MM.1S (cell line): ENCODE results near the gene CORO1C.

Experiments
- DNase-seq: peaks from one replicate; pipeline ENCODE4 v3.0.0-alpha.2; 2015
- H2AFZ ChIP-seq: fragments of 300-600 bp; sonication (generic); 2 replicates; pipeline ENCODE4 v1.6.0; 2016; ENCODE audit warnings: antibody characterized with exemption, low read length
- H3F3A ChIP-seq: fragments of 300-600 bp; sonication (generic); 2 replicates; pipeline ENCODE4 v1.6.1; 2016; ENCODE audit warnings: mild to moderate bottlenecking, antibody characterized with exemption, low read length, moderate library complexity, mixed read lengths; ENCODE audit not compliant: insufficient read depth
- H3K27ac ChIP-seq: fragments of 300-600 bp; sonication (generic); 2 replicates; pipeline ENCODE4 v1.5.1; 2016; ENCODE audit warnings: mild to moderate bottlenecking, low read length
- H3K27me3 ChIP-seq: fragments of 300-600 bp; sonication (generic); replicated peaks from 2 replicates; pipeline ENCODE4 v1.6.0; 2016; ENCODE audit warnings: low read length; ENCODE audit not compliant: insufficient read depth
- H3K36me3 ChIP-seq: fragments of 300-600 bp; sonication (generic); replicated peaks from 2 replicates; pipeline ENCODE4 v1.6.1; 2016; ENCODE audit warnings: mild to moderate bottlenecking, low read length, mixed read lengths; ENCODE audit not compliant: insufficient read depth
- H3K4me1 ChIP-seq: fragments of 300-600 bp; sonication (generic); 2 replicates; pipeline ENCODE4 v1.6.1; 2016; ENCODE audit warnings: low read length, mixed read lengths
- H3K4me2 ChIP-seq: fragments of 300-600 bp; sonication (generic); 2 replicates; pipeline ENCODE4 v1.6.0; 2016; ENCODE audit warnings: low read depth, low read length
- H3K4me3 ChIP-seq: fragments of 300-600 bp; sonication (generic); 2 replicates; pipeline ENCODE4 v1.5.1; 2016; ENCODE audit warnings: low read length, mixed read lengths
- H3K79me2 ChIP-seq: fragments of 300-600 bp; sonication (generic); 2 replicates; pipeline ENCODE4 v1.6.1; 2016; ENCODE audit warnings: mixed run types, low read length, mixed read lengths
- H3K9ac ChIP-seq: fragments of 300-600 bp; sonication (generic); 2 replicates; pipeline ENCODE4 v1.6.1; 2016; ENCODE audit warnings: low read length, mixed read lengths
- H3K9me2 ChIP-seq: fragments of 300-600 bp; sonication (generic); replicated peaks from 2 replicates; pipeline ENCODE4 v1.6.1; 2016; ENCODE audit warnings: mild to moderate bottlenecking, low read length, mixed read lengths; ENCODE audit not compliant: insufficient read depth
- H3K9me3 ChIP-seq: fragments of 300-600 bp; sonication (generic); replicated peaks from 2 replicates; pipeline ENCODE4 v1.6.1; 2016; ENCODE audit warnings: mild to moderate bottlenecking, low read length, mixed read lengths; ENCODE audit not compliant: insufficient read depth
- H4K20me1 ChIP-seq: fragments of 300-600 bp; sonication (generic); 2 replicates; pipeline ENCODE4 v1.6.1; 2016; ENCODE audit warnings: mild to moderate bottlenecking, low read length, moderate library complexity, mixed read lengths; ENCODE audit not compliant: insufficient read depth
- CTCF ChIP-seq: fragments of 300-600 bp; sonication (generic); IDR thresholded peaks from 2 replicates; pipeline ENCODE4 v1.5.1; 2016; ENCODE audit warnings: antibody characterized with exemption, low read length, mixed read lengths
- EZH2 ChIP-seq: fragments of 300-600 bp; sonication (generic); optimal IDR thresholded peaks from 2 replicates; pipeline ENCODE3; 2017; ENCODE audit warnings: low read depth, mild to moderate bottlenecking, antibody characterized with exemption, low read length, mixed read lengths
- EZH2phosphoT487 ChIP-seq: fragments of 300-600 bp; sonication (generic); IDR thresholded peaks from 2 replicates; pipeline ENCODE4 v1.6.1; 2018; ENCODE audit warnings: antibody characterized with exemption, low read length

The CORO1C gene

GRCh38 chr12:108768591-108769500 lies 37.5 kb upstream of the CORO1C start:
- no peaks in the 10 kb centered on the region for H4K20me1 ChIP-seq
- peaks cover 26% of the 10 kb centered on the region for H3F3A ChIP-seq
- H3K4me1 ChIP-seq, result peaks cover 35% of the 10 kb centered on the region
- H3K27me3 ChIP-seq, result no peaks in the 10 kb centered on the region
- no peaks in the 10 kb centered on the region for H3K9me2 ChIP-seq
- H3K4me3 ChIP-seq, result peak overlapping the region; percentile 85
- peak overlapping the region; percentile 69 for H3K9ac ChIP-seq
- H2AFZ ChIP-seq, result peak overlapping the region; percentile 92
- TF ChIP-seq CTCF (no peak; the same call in 1 of the 2 replicates), EZH2phosphoT487 (no peak), EZH2 (no peak)
- no peaks in the 10 kb centered on the region for H3K79me2 ChIP-seq
- peak; percentile 88 for DNase-seq
- no peaks in the 10 kb centered on the region for H3K36me3 ChIP-seq
- H3K4me2 ChIP-seq, result peak overlapping the region; percentile 96
- H3K27ac ChIP-seq, result peak overlapping the region; percentile 20; the same call in 1 of the 2 replicates
- no peaks in the 10 kb centered on the region for H3K9me3 ChIP-seq

GRCh38 chr12:108766294-108766693 lies 35.0 kb upstream of the CORO1C start:
- Histone ChIP-seq H3K9me3 (no peaks in the 10 kb centered on the region), H3K27me3 (no peaks in the 10 kb centered on the region), H3K36me3 (no peaks in the 10 kb centered on the region), H2AFZ (no peak overlapping the region), H4K20me1 (no peaks in the 10 kb centered on the region), H3K27ac (no peak overlapping the region), H3K79me2 (no peaks in the 10 kb centered on the region), H3K4me1 (peaks cover 14% of the 10 kb centered on the region), H3K4me3 (no peak overlapping the region), H3K9me2 (no peaks in the 10 kb centered on the region), H3F3A (peaks cover 12% of the 10 kb centered on the region), H3K9ac (no peak overlapping the region), H3K4me2 (no peak overlapping the region)
- TF ChIP-seq EZH2, result no peak
- TF ChIP-seq EZH2phosphoT487, result no peak
- no peak for TF ChIP-seq CTCF
- DNase-seq, result no peak

GRCh38 chr12:108765289-108765764 lies 34.0 kb upstream of the CORO1C start:
- no peaks in the 10 kb centered on the region for H3K9me2 ChIP-seq
- H3K36me3 ChIP-seq, result no peaks in the 10 kb centered on the region
- H3K4me3 ChIP-seq, result no peak overlapping the region
- no peaks in the 10 kb centered on the region for H3K9me3 ChIP-seq
- no peak for TF ChIP-seq EZH2phosphoT487
- no peak for TF ChIP-seq EZH2
- no peak for TF ChIP-seq CTCF
- H3K4me2 ChIP-seq, result no peak overlapping the region
- no peak overlapping the region for H3K9ac ChIP-seq
- H3F3A ChIP-seq, result 0 out of 2 replicates have a peak, but pooled peaks cover 4% of the 10 kb centered on the region
- peaks cover 9% of the 10 kb centered on the region; the same call in 1 of the 2 replicates for H3K4me1 ChIP-seq
- no peak overlapping the region for H3K27ac ChIP-seq
- H3K27me3 ChIP-seq, result no peaks in the 10 kb centered on the region
- DNase-seq, result no peak
- no peak overlapping the region for H2AFZ ChIP-seq
- H3K79me2 ChIP-seq, result no peaks in the 10 kb centered on the region
- H4K20me1 ChIP-seq, result no peaks in the 10 kb centered on the region
